Activated naive CD4-positive, alpha-beta T cell treated with anti-CD3 and anti-CD28 coated beads, Interleukin-2, amount 50 U/mL, for 24 hours (primary cell): ENCODE data around the gene TM9SF1.
"Not testable (repeated sequence)": the region's sequence is repeated elsewhere in the genome, so short reads cannot be mapped to it uniquely, and the experiment has no call there.

Experiments used
- H3K27ac Mint-ChIP-seq: one replicate; pipeline ENCODE4 v1.8.0; 2021; ENCODE audit warnings: mild to moderate bottlenecking, mixed read lengths
- H3K27me3 Mint-ChIP-seq: one replicate; pipeline ENCODE4 v1.8.0; 2021; ENCODE audit warnings: mixed read lengths
- H3K36me3 Mint-ChIP-seq: one replicate; pipeline ENCODE4 v1.8.0; 2021; ENCODE audit warnings: mixed read lengths
- H3K4me1 Mint-ChIP-seq: one replicate; pipeline ENCODE4 v1.8.0; 2021; ENCODE audit warnings: mixed read lengths
- H3K4me3 Mint-ChIP-seq: one replicate; pipeline ENCODE4 v1.8.0; 2021; ENCODE audit warnings: mild to moderate bottlenecking, mixed read lengths
- H3K9me3 Mint-ChIP-seq: one replicate; pipeline ENCODE4 v1.8.0; 2021; ENCODE audit warnings: mixed read lengths

TM9SF1 gene

GRCh38 chr14:24212924-24213865 is 18.0 kb upstream of the TM9SF1 start, which contains the start of gene CHMP4A:
TSS of gene CHMP4A (minus strand) at chr14:24213488. CDS start at chr14:24213439, 49 bp downstream.
- H3K4me3 Mint-ChIP-seq = peak within 1 kb of the TSS; percentile 90
- peak within 1 kb of the TSS; percentile 92 for H3K27ac Mint-ChIP-seq
- no peaks in the 10 kb centered on the region for H3K27me3 Mint-ChIP-seq
- peaks cover 18% of the 10 kb centered on the region for H3K36me3 Mint-ChIP-seq
- no peaks in the 10 kb centered on the region for H3K9me3 Mint-ChIP-seq
- H3K4me1 Mint-ChIP-seq = peaks cover 66% of the 10 kb centered on the region

GRCh38 chr14:24211311-24211710 is 16.1 kb upstream of the TM9SF1 start:
- Mint-ChIP-seq H3K27ac (peak overlapping the region; percentile 9), H3K36me3 (peaks cover 25% of the 10 kb centered on the region)

GRCh38 chr14:24207625-24208024 is 12.4 kb upstream of the TM9SF1 start:
- Mint-ChIP-seq H3K36me3 (peaks cover 33% of the 10 kb centered on the region), H3K9me3 (peaks cover 6% of the 10 kb centered on the region), H3K27ac (no peak overlapping the region), H3K4me1 (peaks cover 73% of the 10 kb centered on the region), H3K4me3 (no peak overlapping the region), H3K27me3 (no peaks in the 10 kb centered on the region)

More at GRCh38 chr14:24211311-24211710, 16.1 kb upstream of the TM9SF1 start:
- H3K4me1 Mint-ChIP-seq = peaks cover 80% of the 10 kb centered on the region
- H3K4me3 Mint-ChIP-seq = peak overlapping the region; percentile 90
- no peaks in the 10 kb centered on the region for H3K9me3 Mint-ChIP-seq
- H3K27me3 Mint-ChIP-seq = no peaks in the 10 kb centered on the region

GRCh38 chr14:24207104-24207551 is 11.9 kb upstream of the TM9SF1 start:
- Mint-ChIP-seq H3K4me1 (peaks cover 71% of the 10 kb centered on the region), H3K27me3 (no peaks in the 10 kb centered on the region), H3K27ac (no peak overlapping the region), H3K9me3 (peaks cover 6% of the 10 kb centered on the region), H3K4me3 (no peak overlapping the region), H3K36me3 (peaks cover 35% of the 10 kb centered on the region)

- Mint-ChIP-seq H3K27ac (no peak overlapping the region), H3K9me3 (peaks cover 6% of the 10 kb centered on the region), H3K4me1 (peaks cover 68% of the 10 kb centered on the region), H3K36me3 (peaks cover 34% of the 10 kb centered on the region), H3K4me3 (no peak overlapping the region), H3K27me3 (no peaks in the 10 kb centered on the region)
These were observed 11.2 kb upstream of the TM9SF1 start for GRCh38 chr14:24206260-24207103.

DNA sequence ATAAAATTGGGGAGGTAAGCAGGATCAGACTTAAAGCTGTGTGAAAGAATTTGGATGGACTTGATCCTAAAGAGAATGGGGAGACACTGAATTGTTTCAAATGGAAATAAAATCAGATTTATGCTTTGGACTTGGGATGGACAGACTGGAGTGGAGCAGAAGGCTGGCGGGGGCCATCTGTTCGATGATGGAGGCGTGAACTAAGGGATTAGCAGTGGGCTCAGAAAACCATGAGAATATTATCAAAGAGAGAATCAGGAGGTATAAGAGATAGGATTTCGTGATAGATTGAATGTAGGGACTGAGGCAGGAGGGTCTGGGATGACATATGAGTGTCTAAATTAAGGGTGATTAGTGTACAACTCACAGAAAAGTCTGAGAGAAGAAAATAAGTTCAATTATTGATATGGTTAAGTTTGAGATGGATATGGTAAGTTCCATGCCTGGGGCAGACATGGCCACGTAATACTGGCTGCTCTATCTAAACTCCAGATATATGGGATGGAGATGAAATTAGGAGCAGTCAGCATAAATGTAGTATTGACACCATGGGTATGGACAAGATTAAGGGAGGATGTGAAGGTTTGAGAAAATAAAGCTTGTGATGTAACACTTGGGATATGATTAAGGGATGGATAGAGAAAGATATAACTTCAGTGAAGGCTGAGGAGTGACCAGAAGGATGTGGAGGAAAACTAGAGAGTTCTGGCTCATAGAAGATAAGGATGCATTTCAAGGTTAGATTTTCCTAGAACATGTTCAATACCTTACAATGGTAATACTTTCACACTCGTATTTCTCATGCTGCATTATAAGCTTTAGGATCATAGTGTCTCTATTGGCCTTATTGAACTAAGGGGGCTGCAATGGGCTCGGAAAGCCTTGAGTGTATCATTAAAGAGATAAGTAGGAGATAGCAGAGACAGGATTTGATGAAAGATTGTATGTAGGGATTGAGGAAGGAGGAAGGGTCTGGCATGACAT is 9.2 kb upstream of the TM9SF1 start:
- Mint-ChIP-seq H3K27ac (peak overlapping the region; percentile 19), H3K9me3 (peaks cover 6% of the 10 kb centered on the region), H3K4me3 (no peak overlapping the region), H3K4me1 (peaks cover 56% of the 10 kb centered on the region), H3K36me3 (peaks cover 27% of the 10 kb centered on the region), H3K27me3 (no peaks in the 10 kb centered on the region)

DNA sequence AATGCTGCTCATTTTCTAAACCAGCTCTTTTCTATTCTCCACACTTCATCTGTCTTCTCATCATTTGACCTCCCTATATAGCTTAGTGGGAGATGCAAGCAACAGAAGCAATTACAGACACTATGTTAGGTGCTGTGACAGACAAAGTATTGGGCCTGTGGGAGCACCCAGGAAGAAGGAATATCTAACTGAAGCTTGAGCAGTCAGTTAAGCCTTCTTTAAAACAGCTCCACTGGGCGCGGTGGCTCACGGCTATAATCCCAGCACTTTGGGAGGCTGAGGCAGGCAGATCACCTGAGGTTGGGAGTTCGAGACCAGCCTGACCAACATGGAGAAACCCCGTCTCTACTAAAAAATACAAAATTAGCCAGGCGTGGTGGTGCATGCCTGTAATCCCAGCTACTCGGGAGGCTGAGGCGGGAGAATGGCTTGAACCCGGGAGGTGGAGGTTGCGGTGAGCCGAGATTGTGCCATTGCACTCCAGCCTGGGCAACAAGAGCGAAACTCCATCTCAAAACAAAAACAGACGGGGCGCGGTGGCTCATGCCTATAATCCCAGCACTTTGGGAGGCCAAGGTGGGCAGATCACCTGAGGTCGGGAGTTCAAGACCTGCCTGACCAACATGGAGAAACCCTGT is 8.1 kb upstream of the TM9SF1 start:
- H3K27ac Mint-ChIP-seq = not testable (repeated sequence)
- peaks cover 27% of the 10 kb centered on the region for H3K36me3 Mint-ChIP-seq

DNA sequence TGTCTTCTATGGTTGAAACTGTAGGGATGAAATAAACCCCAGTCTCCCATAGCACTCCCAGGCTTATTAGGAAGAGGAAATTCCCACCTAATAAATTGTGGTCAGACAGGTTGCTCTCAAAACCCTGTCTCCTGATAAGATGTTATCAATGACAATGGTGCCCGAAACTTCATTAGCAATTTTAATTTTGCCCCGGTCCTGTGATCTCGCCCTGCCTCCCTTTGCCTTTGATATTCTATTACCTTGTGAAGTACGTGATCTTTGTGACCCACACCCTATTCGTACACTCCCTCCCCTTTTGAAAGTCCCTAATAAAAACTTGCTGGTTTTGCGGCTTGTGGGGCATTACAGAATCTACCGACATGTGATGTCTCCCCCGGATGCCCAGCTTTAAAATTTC is 7.3 kb upstream of the TM9SF1 start:
- H3K27me3 Mint-ChIP-seq, H3K27ac Mint-ChIP-seq, H3K9me3 Mint-ChIP-seq, H3K4me3 Mint-ChIP-seq: not testable (repeated sequence)
- Mint-ChIP-seq H3K4me1 (peaks cover 53% of the 10 kb centered on the region), H3K36me3 (peaks cover 24% of the 10 kb centered on the region)

More for the DNA sequence above, 8.1 kb upstream of the TM9SF1 start:
- not testable (repeated sequence) for H3K9me3 Mint-ChIP-seq, H3K27me3 Mint-ChIP-seq, H3K4me3 Mint-ChIP-seq
- peaks cover 61% of the 10 kb centered on the region for H3K4me1 Mint-ChIP-seq

DNA sequence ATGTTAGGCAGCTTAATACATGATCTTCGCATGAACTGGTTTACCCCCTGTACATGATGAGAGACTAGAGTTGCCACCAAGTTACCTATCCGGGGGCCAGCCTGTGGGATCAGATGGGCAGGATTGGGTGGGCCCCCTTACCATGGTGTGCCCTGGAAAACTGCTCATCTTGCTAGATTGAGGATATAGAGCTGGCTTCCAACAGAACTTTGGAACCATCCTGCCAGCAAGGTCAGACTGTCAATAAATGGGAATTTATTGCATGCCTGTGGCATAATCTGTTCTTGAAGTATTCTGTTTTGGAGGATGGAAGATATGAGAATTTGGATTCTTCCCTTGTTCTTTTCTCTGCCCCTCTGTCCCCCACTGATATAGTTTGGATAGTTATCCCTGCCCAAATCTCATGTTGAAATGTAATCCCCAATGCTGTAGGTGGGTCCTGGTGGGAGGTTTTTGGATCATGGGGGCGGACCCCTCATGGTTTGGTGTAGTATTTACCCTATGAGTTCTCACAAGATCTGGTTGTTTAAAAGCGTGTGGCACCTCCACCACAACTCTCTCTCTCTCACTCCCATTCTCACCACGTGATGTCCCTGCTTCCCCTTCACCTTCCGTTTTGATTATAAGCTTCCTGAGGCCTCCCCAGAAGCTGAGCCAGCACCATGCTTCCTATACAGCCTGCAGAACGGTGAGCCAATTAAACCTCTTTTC is 3.7 kb upstream of the TM9SF1 start:
- peaks cover 6% of the 10 kb centered on the region for H3K9me3 Mint-ChIP-seq
- peak overlapping the region; percentile 38 for H3K4me3 Mint-ChIP-seq
- no peaks in the 10 kb centered on the region for H3K27me3 Mint-ChIP-seq
- peak overlapping the region; percentile 38 for H3K27ac Mint-ChIP-seq
- H3K4me1 Mint-ChIP-seq = peaks cover 49% of the 10 kb centered on the region
- H3K36me3 Mint-ChIP-seq = peaks cover 15% of the 10 kb centered on the region

DNA sequence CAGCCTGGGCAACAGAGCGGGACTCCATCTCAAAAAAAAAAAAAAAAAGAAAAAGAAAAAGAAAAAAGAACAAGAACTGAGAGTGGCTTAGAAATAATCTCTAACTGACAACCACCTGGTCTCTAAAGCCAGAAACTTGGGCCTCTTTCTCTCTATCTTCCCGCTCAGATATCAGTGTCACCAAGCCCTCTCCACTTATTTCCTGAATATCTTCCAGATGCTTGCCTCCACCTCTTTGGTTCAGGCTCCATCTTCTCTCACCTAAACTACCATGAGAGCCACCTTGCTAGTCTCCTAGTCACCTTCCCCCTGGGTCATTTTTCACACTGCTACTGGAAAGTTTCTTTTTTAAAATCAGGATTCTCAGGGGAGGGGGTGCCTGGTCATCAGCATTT is 1.8 kb upstream of the TM9SF1 start:
- no peaks in the 10 kb centered on the region for H3K27me3 Mint-ChIP-seq
- H3K9me3 Mint-ChIP-seq = no peaks in the 10 kb centered on the region
- peak overlapping the region; percentile 94 for H3K4me3 Mint-ChIP-seq
- peak overlapping the region; percentile 38 for H3K27ac Mint-ChIP-seq
- H3K36me3 Mint-ChIP-seq = peaks cover 10% of the 10 kb centered on the region
- H3K4me1 Mint-ChIP-seq = peaks cover 53% of the 10 kb centered on the region

DNA sequence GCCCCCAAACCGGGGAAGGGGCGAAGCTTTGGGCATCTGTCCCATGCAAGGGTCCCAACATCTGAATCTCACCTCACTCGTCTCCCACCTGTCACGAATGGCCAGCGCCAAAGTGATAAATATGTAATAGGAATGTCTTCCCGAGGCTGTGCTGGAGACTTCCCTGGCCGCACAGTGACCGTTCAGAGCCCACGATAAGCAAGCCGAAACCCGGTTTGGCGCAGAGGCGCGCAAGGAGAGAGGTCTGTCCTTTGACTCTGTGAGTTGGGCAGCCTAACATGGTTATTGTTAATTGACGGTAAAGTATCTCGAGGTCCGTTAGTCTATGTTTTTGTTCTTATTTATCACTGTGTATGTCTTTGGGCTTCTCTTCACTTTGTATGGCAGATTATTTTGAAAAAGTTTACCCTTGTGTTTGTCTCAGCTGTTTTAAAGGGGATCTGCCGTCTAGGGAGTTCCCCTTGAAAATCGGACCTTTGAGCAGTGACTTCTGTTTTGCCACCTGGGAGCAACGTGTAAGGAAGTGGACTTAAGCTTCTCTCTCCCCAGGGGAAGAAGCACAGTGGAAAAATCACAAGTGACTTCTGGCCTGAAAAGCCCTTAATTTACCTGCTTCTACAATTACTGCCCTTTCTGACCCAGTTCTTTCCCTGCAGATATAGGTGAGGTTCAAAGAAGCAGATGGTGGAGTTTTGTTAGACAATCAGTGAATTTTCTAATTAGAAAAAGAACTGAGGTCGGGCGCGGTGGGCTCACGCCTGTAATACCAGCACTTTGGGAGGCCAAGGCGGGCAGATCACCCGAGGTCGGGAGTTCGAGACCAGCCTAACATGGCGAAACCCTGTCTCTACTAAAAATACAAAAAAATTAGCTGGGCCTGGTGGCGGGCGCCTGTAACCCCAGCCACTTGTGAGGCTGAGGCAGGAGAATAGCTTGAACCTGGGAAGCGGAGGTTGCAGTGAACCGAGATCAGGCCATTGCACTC is 1.1 kb upstream of the TM9SF1 start:
- H3K4me1 Mint-ChIP-seq = peaks cover 57% of the 10 kb centered on the region
- peak overlapping the region; percentile 95 for H3K27ac Mint-ChIP-seq
- H3K9me3 Mint-ChIP-seq = no peaks in the 10 kb centered on the region
- no peaks in the 10 kb centered on the region for H3K27me3 Mint-ChIP-seq
- H3K36me3 Mint-ChIP-seq = peaks cover 8% of the 10 kb centered on the region
- peak overlapping the region; percentile 94 for H3K4me3 Mint-ChIP-seq

DNA sequence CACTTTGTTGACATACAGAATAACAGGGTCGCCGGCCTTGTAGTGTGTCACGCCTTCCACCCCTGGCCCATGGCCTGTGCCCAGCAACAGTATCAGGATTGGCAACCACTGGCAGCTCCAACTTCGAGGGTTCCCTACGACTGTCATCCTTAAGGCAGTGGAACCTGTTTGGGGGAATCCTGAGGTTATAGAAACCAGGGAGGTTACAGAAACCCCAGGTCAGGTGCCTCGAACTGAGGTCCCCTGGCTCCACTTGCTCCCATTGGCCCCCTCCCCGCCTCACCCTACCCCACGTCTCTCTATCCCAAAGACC is 412 bp downstream of the TM9SF1 start:
- Mint-ChIP-seq H3K36me3 (peaks cover 8% of the 10 kb centered on the region), H3K4me3 (peak overlapping the region; percentile 94), H3K27me3 (no peaks in the 10 kb centered on the region), H3K4me1 (peaks cover 60% of the 10 kb centered on the region), H3K9me3 (no peaks in the 10 kb centered on the region), H3K27ac (peak overlapping the region; percentile 57)

GRCh38 chr14:24194186-24194872 is 912 bp downstream of the TM9SF1 start:
- Mint-ChIP-seq H3K4me3 (peak overlapping the region; percentile 94), H3K27ac (peak overlapping the region; percentile 57), H3K36me3 (peaks cover 8% of the 10 kb centered on the region), H3K9me3 (no peaks in the 10 kb centered on the region), H3K27me3 (no peaks in the 10 kb centered on the region), H3K4me1 (peaks cover 62% of the 10 kb centered on the region)
